ENCODE measurements around the gene ITGB7. TPM values are rescaled to one million over a fixed set of nuclear protein-coding genes. Genes with fewer than 3 reads are reported as not detected.
"Not testable (repeated sequence)": the region's sequence is repeated elsewhere in the genome, so short reads cannot be mapped to it uniquely, and the experiment has no call there.

ITGB7 gene
- total RNA-seq, 1 donor from 2014 or later, result 1.4 TPM

GRCh38 chr12:53185582-53186153 is 21.4 kb downstream of the ITGB7 start:
- peak; percentile 27 for DNase-seq (ENCODE audit: low spot score)
- intact Hi-C loops (cut with DNase I), result no loop called here

DNA sequence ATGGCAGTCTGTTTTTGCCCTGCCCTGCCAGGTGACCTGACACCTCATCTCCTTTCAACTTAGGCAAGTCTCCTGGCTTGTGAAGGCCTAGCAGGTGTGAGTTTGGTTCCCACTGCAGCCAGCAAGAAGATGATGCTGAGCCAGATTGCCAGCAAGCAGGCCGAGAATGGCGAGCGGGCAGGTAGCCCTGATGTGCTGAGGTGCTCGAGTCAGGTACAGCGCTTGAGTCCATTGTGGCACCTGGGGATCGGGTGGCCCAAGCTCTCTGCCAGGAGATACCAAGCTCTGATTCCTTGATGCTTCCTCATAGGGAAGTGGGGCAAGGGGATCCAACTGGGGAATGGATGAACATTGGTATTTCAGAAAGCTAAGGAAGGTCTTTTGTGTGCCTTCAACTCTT is 22.2 kb downstream of the ITGB7 start:
- DNase-seq (ENCODE audit: low spot score), result peak; percentile 38
- intact Hi-C loops (cut with DNase I), result no loop called here

GRCh38 chr12:53182903-53183302 is 24.1 kb downstream of the ITGB7 start:
- intact Hi-C loops (cut with DNase I), result no loop called here
- no peak for DNase-seq (ENCODE audit: low spot score)

GRCh38 chr12:53181935-53182334 is 25.1 kb downstream of the ITGB7 start:
- DNase-seq (ENCODE audit: low spot score), result peak; percentile 39
- intact Hi-C loops (cut with DNase I), result no loop called here

DNA sequence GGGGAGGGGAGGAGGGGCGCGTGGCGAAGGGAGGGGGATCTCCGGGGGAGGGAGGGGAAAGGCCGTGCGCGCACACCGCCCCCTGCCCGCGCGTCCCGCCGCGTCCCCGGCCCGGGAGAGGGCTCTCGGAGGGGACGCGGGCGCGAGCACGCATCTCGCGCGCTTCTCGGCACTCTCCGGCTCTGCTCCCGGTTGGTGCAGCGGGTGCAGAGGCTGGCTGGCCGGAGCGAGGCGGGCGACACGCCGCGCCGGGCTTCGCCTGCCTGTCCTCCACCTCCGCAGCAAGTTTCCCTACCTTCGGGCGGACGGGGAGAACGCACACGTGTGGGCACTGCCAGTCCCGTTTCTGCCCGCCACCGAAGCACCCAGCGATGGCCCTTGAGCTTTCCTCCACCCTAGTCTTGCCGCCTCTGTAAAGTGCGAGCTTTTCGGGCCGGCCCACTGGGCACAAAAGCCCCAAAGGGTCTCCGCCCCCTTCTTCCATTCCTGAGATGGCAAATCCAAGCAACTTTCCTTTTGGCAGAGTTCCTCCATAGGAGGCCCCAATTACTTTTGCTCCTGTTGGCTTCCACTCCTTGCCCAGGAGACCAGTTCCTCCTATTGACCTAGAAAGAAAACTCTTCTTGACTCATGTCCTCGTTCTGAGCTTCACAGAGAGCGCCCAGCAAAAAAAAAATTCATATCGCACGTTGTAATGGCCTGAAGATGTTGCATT is 26.0 kb downstream of the ITGB7 start:
- intact Hi-C loops (cut with DNase I), result no loop called here
- DNase-seq (ENCODE audit: low spot score), result peak; percentile 88

DNA sequence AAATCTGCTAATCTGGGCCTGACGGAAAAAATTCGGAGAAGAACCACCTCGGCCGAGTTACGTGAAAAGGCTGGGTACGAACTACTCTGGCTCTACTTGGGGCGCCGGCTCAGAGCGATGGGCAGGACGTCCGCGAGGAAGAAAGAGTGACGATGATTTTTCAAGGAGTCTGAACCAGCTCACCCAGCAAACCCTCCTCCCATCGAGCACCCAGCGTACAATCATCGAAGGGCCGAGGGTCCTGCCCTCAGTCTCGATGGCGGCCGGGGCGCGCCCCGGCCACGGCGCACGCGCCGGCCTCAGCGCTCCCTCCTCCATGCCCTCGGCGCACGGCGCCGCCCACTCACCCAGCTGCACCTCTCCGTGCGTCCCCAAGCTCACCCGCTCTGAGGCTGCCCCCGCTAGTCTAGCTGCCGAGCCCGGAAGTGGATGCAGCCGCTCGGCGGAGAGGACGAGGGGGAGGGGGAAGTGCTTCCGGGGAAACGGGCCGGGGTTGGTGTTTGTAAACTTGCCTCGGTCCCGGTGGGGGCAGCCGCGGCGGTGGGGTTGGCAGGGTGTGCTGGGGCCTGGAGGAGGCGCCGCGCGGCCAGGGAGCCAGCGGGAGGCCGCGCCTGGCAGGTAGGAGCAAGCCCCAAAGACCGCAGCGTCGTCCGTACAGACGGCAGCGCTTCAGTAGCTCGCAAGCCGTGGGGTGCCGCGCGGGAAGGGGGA is 26.7 kb downstream of the ITGB7 start, which contains the start of the genes CSAD and ZNF740:
CSAD (minus strand) TSS at position 706 of the 711 bp plus-strand sequence. CDS start 7,455 bp downstream, outside the sequence.
ZNF740 (plus strand) TSS at position 503 of the 711 bp plus-strand sequence. CDS start 1,262 bp downstream, outside the sequence.
- intact Hi-C loops (cut with DNase I), result no loop called here
- peak; percentile 98 for DNase-seq (ENCODE audit: low spot score)

GRCh38 chr12:53179687-53180219 is 27.3 kb downstream of the ITGB7 start:
- intact Hi-C loops (cut with DNase I), result no loop called here
- DNase-seq (ENCODE audit: low spot score), result peak; percentile 75

GRCh38 chr12:53178803-53179202 is 28.2 kb downstream of the ITGB7 start:
- intact Hi-C loops (cut with DNase I), result not testable (repeated sequence)
- peak; percentile 38 for DNase-seq (ENCODE audit: low spot score)

DNA sequence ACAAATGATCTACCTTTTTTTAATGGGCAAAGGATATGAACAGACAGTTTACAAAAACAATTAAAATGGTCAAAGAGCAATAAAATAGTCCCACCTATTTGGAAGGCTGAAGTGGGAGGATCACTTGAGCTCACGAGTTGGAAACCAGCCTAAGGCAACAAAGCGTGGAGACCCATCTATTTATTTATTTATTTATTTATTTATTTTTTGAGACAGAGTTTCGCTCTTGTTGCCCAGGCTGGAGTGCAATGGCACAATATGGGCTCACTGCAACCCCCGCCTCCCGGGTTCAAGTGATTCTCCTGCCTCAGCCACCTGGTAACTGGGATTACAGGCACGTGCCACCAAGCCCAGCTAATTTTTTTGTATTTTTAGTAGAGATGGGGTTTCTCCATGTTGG is 29.6 kb downstream of the ITGB7 start:
- DNase-seq (ENCODE audit: low spot score), result peak; percentile 17
- intact Hi-C loops (cut with DNase I), result not testable (repeated sequence)

DNA sequence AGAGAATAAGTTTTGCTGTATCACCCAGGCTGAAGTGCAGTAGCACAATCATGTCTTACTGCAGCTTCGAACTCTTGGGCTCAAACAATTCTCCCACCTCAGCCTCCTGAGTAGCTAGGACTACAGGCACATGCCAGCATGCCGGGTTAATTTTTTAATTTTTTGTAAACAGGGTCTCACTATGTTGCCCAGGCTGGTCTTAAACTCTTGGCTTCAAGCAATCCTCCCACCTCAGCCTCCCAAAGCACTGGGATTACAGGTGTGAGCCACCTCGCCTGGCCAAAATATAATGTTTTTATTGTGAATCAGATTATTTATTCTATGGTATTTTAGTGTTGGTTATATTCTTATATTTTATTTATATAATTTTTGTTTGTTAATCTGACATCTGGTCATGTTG is 30.3 kb downstream of the ITGB7 start:
- intact Hi-C loops (cut with DNase I), result no loop called here

GRCh38 chr12:53174881-53175491 is 32.1 kb downstream of the ITGB7 start:
- no peak for DNase-seq (ENCODE audit: low spot score)
- intact Hi-C loops (cut with DNase I), result no loop called here

More for the DNA sequence above, 30.3 kb downstream of the ITGB7 start:
- no peak for DNase-seq (ENCODE audit: low spot score)

- intact Hi-C loops (cut with DNase I), result no loop called here
- DNase-seq (ENCODE audit: low spot score), result no peak
Measured at GRCh38 chr12:53173085-53173715, 33.9 kb downstream of the ITGB7 start.

GRCh38 chr12:53172352-53172751 is 34.7 kb downstream of the ITGB7 start:
- intact Hi-C loops (cut with DNase I), result no loop called here
- no peak for DNase-seq (ENCODE audit: low spot score)

DNA sequence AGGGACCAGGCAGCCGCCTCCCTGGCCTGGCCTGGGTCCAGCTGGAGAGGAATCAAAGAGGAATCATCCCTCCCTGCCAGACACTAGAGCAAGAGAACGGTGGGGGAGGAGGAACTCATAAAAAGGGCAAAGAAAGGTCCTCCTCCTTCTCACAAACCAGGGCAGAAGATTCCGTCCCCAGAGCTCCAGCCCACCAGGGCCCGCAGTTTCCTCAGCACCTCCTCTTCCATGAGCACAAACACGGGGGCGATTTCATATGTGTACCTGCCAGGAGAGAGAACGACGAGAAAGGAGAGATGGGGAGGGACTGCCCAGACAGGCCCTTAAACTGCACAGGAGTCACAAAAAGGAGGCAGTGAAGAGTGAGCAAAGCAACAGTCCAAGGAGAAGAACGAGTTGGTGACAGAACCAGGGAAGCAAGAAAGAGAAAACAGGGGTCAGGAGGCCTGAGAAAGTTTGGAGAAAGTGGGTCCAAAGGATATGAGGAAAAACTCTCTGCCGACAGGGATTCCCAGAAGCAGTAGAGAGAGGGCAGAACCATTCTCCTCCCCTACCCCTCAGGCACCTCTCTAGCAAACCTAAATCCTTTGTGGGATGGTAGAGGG is 35.2 kb downstream of the ITGB7 start:
- DNase-seq (ENCODE audit: low spot score), result no peak
- intact Hi-C loops (cut with DNase I), result no loop called here

DNA sequence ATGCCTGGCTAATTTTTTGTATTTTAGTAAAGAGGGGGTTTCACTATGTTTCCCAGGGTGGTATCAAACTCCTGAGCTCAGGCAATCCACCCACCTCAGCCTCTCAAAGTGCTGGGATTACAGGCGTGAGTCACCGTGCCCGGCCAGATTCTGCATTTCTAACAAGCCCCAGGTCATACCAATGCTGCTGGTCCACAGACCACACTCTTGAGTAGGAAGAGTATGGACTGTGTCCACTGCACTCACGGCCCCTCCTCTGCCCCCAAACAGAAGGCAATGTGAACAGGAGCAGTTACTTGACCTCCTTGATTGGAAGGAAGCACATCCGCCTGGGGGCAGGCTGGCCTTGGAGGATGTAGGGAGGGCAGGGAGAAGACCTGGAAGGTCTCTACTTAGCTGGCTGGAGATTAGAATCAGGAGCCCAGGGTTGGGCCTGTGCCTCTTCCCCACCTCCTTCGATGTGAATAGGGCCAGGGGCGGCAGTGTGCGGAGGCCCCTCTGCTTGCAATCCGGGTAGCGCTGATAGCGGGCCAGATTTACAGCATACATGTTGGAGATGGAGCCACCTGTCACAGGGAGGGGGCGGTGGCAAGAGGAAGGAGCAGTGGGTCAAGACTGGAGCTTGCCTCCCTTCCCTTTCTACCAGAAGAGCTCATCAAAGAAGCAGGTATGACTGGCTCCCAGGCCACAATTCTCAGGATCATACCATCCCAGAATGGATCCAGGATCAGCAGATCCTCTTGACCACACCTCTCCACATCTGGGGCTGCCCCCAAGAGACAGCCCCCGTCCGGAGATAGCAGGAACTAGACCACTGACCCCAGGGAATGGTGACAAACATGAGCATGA is 36.0 kb downstream of the ITGB7 start:
- intact Hi-C loops (cut with DNase I), result no loop called here
- DNase-seq (ENCODE audit: low spot score), result no peak

DNA sequence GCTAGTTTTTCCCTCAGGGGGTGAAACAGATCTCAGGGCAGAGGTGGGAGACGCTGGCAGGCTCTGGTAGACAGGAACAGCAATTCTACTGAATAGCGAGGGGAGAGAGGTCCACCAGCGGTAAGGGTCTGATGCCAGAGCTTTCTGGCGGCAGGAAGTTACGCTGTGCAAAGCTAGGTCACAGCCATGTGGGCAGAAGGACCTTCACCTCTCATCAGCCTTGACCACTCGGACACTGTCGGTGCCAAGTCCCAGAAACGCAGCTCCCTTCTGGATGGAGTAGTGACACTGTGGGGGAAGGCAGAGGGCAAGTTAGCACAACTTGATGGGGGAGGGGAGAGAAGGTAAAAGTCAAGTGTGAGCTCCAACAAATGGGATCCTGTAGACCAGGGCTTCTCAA is 36.8 kb downstream of the ITGB7 start:
- DNase-seq (ENCODE audit: low spot score), result no peak
- intact Hi-C loops (cut with DNase I), result no loop called here

DNA sequence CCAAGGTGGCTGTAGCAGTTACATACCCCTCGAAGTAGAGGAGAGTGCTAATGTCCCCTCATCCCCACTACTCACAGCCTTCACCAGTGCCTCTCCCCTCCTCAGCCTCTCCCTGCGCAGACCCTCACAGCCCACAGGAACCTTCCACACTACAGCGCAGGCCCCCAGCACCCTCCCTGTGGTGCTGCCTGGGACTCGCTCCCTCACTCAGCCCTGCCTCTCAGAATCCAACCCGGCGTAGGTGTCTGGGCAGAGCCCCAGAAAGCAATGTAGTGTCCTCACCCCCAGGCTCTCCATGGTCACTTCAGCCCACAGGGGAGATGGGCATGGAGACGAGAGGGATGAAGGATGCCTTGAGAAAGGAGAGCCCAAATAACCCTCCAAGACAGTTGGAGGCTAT is 37.4 kb downstream of the ITGB7 start:
- no peak for DNase-seq (ENCODE audit: low spot score)
- intact Hi-C loops (cut with DNase I), result no loop called here

GRCh38 chr12:53166837-53167236 is 40.2 kb downstream of the ITGB7 start:
- intact Hi-C loops (cut with DNase I), result no loop called here
- no peak for DNase-seq (ENCODE audit: low spot score)
